Uterus (tissue), 2 donors: ENCODE data around the gene DGKD.

ENCODE experiments used
- POLR2A ChIP-seq, 2 donors: fragments of 450-650 bp; IDR thresholded peaks; one replicate each; pipeline ENCODE4 v1.6.1; 2016; ENCODE audit warnings: antibody characterized with exemption in 2 of 2, mild to moderate bottlenecking in 1 of 2, moderate library complexity in 1 of 2
- TF ChIP-seq, protein P1 (sequence below), 4 experiments: fragments of 200-600 bp in 2 of 4; fragments of 450-650 bp in 2 of 4; sonication (generic) in 2 of 4; IDR thresholded peaks; one replicate each; pipeline ENCODE4 v1.5.1; 2016 to 2019; ENCODE audit warnings: antibody characterized with exemption in 4 of 4, mild to moderate bottlenecking in 2 of 4, moderate library complexity in 1 of 4

DNA sequence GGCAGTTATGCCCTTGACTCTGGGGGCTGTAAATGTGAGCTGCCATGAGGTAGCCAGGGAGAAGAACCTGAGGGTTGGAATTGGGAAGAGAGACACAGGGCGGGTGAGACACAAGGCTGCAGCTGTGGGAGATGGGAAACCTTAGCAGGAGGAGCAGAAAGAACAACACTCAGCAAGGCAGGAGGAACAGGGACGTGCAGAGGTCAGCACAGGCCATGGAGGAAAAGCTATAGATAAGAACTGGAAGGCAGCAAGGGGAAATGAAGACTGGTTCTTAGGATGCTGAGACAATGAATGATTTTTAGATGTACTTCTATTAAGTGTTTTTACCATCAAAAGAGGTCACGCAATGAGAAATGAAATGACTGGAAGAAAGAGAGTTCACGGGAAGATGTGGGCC, 132.1 kb downstream of the DGKD start:
- TF ChIP-seq, protein P1, sequence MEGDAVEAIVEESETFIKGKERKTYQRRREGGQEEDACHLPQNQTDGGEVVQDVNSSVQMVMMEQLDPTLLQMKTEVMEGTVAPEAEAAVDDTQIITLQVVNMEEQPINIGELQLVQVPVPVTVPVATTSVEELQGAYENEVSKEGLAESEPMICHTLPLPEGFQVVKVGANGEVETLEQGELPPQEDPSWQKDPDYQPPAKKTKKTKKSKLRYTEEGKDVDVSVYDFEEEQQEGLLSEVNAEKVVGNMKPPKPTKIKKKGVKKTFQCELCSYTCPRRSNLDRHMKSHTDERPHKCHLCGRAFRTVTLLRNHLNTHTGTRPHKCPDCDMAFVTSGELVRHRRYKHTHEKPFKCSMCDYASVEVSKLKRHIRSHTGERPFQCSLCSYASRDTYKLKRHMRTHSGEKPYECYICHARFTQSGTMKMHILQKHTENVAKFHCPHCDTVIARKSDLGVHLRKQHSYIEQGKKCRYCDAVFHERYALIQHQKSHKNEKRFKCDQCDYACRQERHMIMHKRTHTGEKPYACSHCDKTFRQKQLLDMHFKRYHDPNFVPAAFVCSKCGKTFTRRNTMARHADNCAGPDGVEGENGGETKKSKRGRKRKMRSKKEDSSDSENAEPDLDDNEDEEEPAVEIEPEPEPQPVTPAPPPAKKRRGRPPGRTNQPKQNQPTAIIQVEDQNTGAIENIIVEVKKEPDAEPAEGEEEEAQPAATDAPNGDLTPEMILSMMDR (IDR thresholded peaks at IDR 0.05): no peak
- no peak for TF ChIP-seq POLR2A (IDR thresholded peaks at IDR 0.05)
